Gastrocnemius medialis (tissue), 4 donors: ENCODE measurements around the gene SNCAIP. TPM values are rescaled to one million over a fixed set of nuclear protein-coding genes. Genes with fewer than 3 reads are reported as not detected.
A peak's percentile ranks its signal among the peaks of the same experiment; 100 is the strongest.

Source experiments
- ATAC-seq, 2 donors: fragments of 150-250 bp; one replicate each; pipeline ENCODE4 v1.9.1; 2016
- DNase-seq, 2 donors: peaks; one replicate each; pipeline ENCODE4 v3.0.0-alpha.2; 2019
- H3K27ac ChIP-seq, 4 donors: fragments of 200-600 bp; sonication (generic); 1 replicate in 1 of 4; 2 replicates in 3 of 4; pipeline ENCODE4 v1.5.1; 2016 to 2018; ENCODE audit warnings: mild to moderate bottlenecking in 2 of 4, moderate library complexity in 1 of 4
- H3K27me3 ChIP-seq, 3 donors: fragments of 200-600 bp; sonication (generic) in 2 of 3; 1 replicate in 1 of 3; 2 replicates in 2 of 3; pipeline versions ENCODE4 v1.5.1 to v1.6.0; 2016 to 2019; ENCODE audit warnings: mild to moderate bottlenecking in 1 of 3, moderate library complexity in 1 of 3
- H3K36me3 ChIP-seq, 2 donors: fragments of 200-600 bp; sonication (generic) in 1 of 2; one replicate each; pipeline ENCODE4 v1.5.1; 2017 to 2018
- H3K4me1 ChIP-seq, 2 donors: fragments of 200-600 bp; sonication (generic) in 1 of 2; one replicate each; pipeline ENCODE4 v1.5.1; 2016 to 2017; ENCODE audit warnings: mild to moderate bottlenecking in 2 of 2
- H3K4me3 ChIP-seq, 4 donors: fragments of 200-600 bp; sonication (generic) in 3 of 4; 1 replicate in 1 of 4; 2 replicates in 3 of 4; pipeline ENCODE4 v1.5.1; 2016 to 2019; ENCODE audit warnings: mild to moderate bottlenecking in 2 of 4
- H3K9me3 ChIP-seq, 3 donors: fragments of 200-600 bp; sonication (generic) in 2 of 3; 1 replicate in 1 of 3; 2 replicates in 2 of 3; pipeline ENCODE4 v1.5.1; 2016 to 2019
- POLR2A ChIP-seq, 2 donors: fragments of 450-650 bp; IDR thresholded peaks; one replicate each; pipeline ENCODE4 v1.6.1; 2017; ENCODE audit warnings: antibody characterized with exemption in 2 of 2, mild to moderate bottlenecking in 2 of 2, moderate library complexity in 2 of 2
- in situ Hi-C, 4 donors: fragments of 200-750 bp; cut with MboI; loops; one replicate each; pipeline versions ENCODE4 v1.15.0 to v1.8.0; 2017; ENCODE audit warnings: low sequenced_read_pairs in 4 of 4
- intact Hi-C: fragments of 100-400 bp; cut with DNase I; formaldehyde crosslinking; loops from one replicate; pipeline ENCODE4 v1.15.1; 2023; ENCODE audit warnings: low total_unique reads
- total RNA-seq, 4 donors: library from RNA; depleted of rRNA; stranded (reverse); fragments of >200 nt; gene quantifications; one replicate each; pipeline versions ENCODE4 v1.1.0 to v1.2.3, GENCODE V29; 2016
- TF ChIP-seq, protein P1 (sequence below), 5 experiments: fragments of 450-650 bp in 3 of 5; fragments of 200-600 bp in 2 of 5; sonication (generic) in 2 of 5; IDR thresholded peaks in 4 of 5; conservative IDR thresholded peaks in 1 of 5; 1 replicate in 4 of 5; 2 replicates in 1 of 5; pipeline ENCODE4 v1.5.1; 2016 to 2019; ENCODE audit warnings: antibody characterized with exemption in 5 of 5, mild to moderate bottlenecking in 3 of 5, moderate library complexity in 3 of 5

The SNCAIP gene
- total RNA-seq, 4 donors from 2014 or later, result 0.22 to 3.1 (median 0.53) TPM

DNA sequence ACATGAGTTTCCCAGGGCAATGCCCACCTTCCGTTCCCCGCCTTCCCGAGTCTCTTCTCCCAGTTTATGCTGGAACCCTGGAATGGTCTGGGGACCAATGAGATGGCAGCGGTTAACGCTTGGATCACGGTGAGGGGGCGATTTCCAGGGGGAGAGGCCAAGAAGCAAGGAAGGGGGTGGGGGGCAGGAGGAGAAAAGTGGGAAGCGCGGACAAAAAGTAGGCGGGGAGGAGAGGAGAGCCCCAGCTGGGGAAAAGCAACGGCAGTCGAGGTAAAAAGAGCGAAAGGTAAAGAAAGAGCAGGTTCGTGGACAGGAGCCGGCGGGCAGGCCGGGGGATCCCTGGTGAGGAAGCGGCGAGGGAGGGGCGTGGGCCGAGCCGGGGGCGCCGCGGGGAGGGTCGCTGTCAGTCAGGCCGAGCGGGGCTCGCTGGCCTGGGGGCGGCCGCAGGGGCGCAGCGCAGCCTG is 508 bp upstream of the SNCAIP start:
- Histone ChIP-seq H3K4me1 (peaks cover 0 to 9% of the 10 kb centered on the region in 2 donors), H3K27me3 (peaks cover 12 to 42% (median 29%) of the 10 kb centered on the region in 3 donors), H3K36me3 (no peaks in the 10 kb centered on the region), H3K27ac (no peak overlapping the region), H3K4me3 (peak overlapping the region; percentile 41 to 49 (median 46)), H3K9me3 (no peaks in the 10 kb centered on the region)
- intact Hi-C loops (loop anchor here (10.0 kb wide), 1 partner anchor 103 kb away; no protein-coding TSS in a partner anchor), in situ Hi-C loops (no loop called here)
- TF ChIP-seq, protein P1, sequence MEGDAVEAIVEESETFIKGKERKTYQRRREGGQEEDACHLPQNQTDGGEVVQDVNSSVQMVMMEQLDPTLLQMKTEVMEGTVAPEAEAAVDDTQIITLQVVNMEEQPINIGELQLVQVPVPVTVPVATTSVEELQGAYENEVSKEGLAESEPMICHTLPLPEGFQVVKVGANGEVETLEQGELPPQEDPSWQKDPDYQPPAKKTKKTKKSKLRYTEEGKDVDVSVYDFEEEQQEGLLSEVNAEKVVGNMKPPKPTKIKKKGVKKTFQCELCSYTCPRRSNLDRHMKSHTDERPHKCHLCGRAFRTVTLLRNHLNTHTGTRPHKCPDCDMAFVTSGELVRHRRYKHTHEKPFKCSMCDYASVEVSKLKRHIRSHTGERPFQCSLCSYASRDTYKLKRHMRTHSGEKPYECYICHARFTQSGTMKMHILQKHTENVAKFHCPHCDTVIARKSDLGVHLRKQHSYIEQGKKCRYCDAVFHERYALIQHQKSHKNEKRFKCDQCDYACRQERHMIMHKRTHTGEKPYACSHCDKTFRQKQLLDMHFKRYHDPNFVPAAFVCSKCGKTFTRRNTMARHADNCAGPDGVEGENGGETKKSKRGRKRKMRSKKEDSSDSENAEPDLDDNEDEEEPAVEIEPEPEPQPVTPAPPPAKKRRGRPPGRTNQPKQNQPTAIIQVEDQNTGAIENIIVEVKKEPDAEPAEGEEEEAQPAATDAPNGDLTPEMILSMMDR (IDR thresholded peaks at IDR 0.05 in 4 of 5, conservative IDR thresholded peaks at IDR 0.05 in 1 of 5), result no peak
- no peak for TF ChIP-seq POLR2A (IDR thresholded peaks at IDR 0.05)
- DNase-seq (no peak), ATAC-seq (no peak)

DNA sequence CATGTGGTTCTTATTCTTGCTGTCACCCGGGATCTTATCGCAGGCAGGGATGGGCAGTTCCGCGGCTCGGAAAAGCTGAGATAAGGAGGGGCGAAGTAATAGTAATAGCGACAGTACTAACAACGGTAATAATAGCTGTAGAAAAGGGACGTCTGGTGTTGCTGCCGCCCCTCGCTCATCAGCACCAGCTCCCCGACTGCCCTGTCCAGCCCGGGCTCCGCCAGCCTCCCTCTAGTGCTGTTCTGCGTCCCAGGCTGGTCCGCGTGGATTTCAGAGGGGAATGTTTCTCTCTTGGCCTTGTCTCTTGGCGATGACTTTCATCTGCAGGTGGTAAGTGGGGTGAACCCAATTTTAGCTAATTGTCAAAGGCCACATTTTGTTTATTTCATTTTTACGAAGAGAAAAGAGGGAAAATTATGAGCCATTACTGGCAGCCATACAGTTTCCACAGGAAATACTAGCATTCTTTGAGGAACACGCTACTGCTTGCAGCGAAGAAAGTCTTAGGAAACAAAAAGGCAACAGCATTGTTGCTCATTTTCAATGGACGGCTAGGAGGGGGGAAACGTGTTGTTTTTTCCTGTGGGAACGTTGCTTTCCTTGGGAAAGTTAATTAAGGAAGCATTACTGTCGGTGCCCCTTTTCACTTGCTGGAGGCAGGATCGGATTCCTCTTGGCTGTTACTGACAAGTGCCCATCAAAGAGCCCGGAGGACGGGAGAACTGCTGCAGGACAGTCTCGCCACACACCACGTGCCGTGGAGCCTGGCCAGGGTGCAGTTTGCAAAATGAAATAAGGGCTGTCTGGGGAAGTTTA is 762 bp downstream of the SNCAIP start:
- peaks cover 0 to 9% of the 10 kb centered on the region in 2 donors for H3K4me1 ChIP-seq
- H3K27ac ChIP-seq, result peak overlapping the region in 1 of 4 donors; percentile 4
- H3K36me3 ChIP-seq, result no peaks in the 10 kb centered on the region
- intact Hi-C loops, result loop anchor here (10.0 kb wide), 1 partner anchor 102 kb away; no protein-coding TSS in a partner anchor
- H3K9me3 ChIP-seq, result no peaks in the 10 kb centered on the region
- peaks cover 12 to 42% (median 29%) of the 10 kb centered on the region in 3 donors for H3K27me3 ChIP-seq
- peak overlapping the region; percentile 51 to 62 (median 57) for H3K4me3 ChIP-seq
- ATAC-seq (peak; percentile 21 to 33), DNase-seq (no peak)
- TF ChIP-seq, protein P1 (IDR thresholded peaks at IDR 0.05 in 4 of 5, conservative IDR thresholded peaks at IDR 0.05 in 1 of 5), result no peak
- in situ Hi-C loops, result no loop called here

DNA sequence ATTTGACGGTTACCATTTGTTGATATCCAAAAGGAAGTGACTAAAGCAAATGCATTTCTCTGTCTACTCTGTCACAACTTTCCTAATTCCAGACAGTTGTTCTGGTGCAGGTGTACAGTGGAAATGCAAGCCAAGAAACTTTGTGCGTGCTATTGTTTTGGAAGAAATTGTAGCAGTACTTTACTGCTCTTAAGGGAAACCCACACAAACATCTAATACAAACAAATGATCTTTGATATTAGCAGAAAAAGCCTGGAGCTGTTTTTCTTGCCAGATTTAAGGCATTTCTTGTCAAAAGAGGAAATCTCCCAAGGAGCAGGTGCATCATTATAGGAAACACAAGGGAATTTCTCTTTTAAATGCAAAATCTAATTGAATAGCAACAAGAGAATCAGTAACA is 2.0 kb downstream of the SNCAIP start:
- H3K36me3 ChIP-seq, result no peaks in the 10 kb centered on the region
- no peak overlapping the region for H3K27ac ChIP-seq
- ATAC-seq (no peak), DNase-seq (no peak)
- H3K4me1 ChIP-seq, result peaks cover 0 to 9% of the 10 kb centered on the region in 2 donors
- H3K9me3 ChIP-seq, result no peaks in the 10 kb centered on the region
- no peak overlapping the region for H3K4me3 ChIP-seq
- TF ChIP-seq POLR2A (IDR thresholded peaks at IDR 0.05), result no peak
- TF ChIP-seq, protein P1 (IDR thresholded peaks at IDR 0.05 in 4 of 5, conservative IDR thresholded peaks at IDR 0.05 in 1 of 5), result no peak
- intact Hi-C loops (loop anchor here (10.0 kb wide), 1 partner anchor 101 kb away; no protein-coding TSS in a partner anchor), in situ Hi-C loops (no loop called here)
- H3K27me3 ChIP-seq, result peaks cover 12 to 42% (median 29%) of the 10 kb centered on the region in 3 donors

DNA sequence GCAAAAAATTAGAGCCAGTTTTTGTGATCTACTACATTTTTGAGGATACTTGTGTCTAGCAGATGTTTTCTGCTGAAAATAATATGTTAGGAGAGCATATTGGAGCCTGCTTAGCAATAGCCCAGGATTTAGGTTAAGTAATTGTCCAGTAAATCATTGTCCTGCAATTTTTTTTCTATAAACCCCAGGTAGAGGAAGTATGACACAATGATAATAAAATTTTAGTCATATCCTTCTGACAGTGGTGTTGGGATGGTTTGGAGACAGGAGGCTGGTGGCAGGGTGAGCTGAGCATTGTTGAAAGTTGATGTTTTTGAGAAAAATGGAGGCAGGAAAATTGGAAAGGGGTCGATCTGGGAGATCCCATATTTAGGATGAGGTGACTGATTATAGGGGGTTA is 3.5 kb downstream of the SNCAIP start:
- Histone ChIP-seq H3K4me1 (peaks cover 0 to 9% of the 10 kb centered on the region in 2 donors), H3K27me3 (peaks cover 12 to 42% (median 29%) of the 10 kb centered on the region in 3 donors), H3K9me3 (no peaks in the 10 kb centered on the region), H3K4me3 (no peak overlapping the region), H3K36me3 (no peaks in the 10 kb centered on the region), H3K27ac (no peak overlapping the region)
- intact Hi-C loops (loop anchor here (10.0 kb wide), 1 partner anchor 99 kb away; no protein-coding TSS in a partner anchor), in situ Hi-C loops (no loop called here)
- TF ChIP-seq, protein P1 (IDR thresholded peaks at IDR 0.05 in 4 of 5, conservative IDR thresholded peaks at IDR 0.05 in 1 of 5), result no peak
- TF ChIP-seq POLR2A (IDR thresholded peaks at IDR 0.05), result no peak
- DNase-seq, result no peak
- ATAC-seq, result no peak
